Measurements from ENCODE around the gene MVB12B.

Gene MVB12B

GRCh38 chr9:126496781-126497659, 170.4 kb downstream of the MVB12B start:
- no peak for DNase-seq (ENCODE audit: extremely low spot score, insufficient read length, low read depth)
- no peak for FAIRE-seq

DNA sequence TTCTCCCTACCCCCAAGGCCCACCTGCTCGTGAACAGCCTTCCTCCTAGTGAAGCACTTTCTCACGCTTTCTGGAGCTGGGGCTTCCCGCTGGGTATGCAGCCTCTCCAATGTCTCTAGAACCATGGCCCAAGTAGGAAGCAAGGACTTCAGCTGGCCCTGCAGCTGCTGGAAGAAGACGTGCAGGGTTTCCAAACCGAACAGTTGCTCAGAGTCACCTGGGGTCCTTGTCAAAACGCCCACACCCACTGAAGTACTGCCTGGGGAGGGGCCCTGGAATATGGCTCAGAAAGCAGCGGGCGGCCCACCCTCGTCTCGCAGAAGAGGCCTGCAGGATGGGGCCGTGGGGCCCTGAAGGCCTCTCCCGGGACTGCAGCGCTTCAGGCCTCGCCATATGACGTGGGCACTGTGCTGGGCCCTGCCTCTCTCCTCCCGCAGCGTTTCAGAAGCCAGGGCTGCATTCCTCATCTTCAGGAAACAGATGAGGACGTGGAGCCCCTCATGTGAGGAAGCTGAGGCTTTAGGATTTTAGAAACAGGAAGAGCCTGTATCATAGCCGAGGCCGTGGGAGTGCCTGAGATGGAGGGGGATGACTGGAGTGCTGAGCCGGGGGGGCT, 171.1 kb downstream of the MVB12B start:
- no peak for FAIRE-seq

DNA sequence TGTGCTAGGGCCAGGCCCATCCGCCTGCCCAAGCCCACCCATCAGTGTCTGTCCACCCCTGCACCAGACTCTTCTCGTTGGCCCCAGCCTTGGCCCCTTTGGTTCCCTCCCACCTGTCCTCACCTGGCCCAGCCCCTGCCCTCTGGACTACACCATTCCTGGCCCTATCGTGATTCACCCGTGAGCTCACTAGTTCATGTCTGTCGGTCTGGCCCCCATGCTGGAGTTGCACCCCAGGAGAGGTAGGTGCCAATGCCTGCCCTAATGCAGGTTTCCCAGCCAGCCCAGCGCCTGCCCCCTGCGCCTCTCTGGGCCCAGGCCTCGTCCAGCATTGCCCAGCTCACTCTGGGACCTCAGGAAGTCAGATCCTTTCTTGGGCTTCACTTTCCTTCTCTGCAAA, 171.7 kb downstream of the MVB12B start:
- DNase-seq (ENCODE audit: extremely low spot score, insufficient read length, low read depth), result no peak
- no peak for FAIRE-seq

More for the DNA sequence above, 171.1 kb downstream of the MVB12B start:
- no peak for DNase-seq (ENCODE audit: extremely low spot score, insufficient read length, low read depth)

GRCh38 chr9:126499005-126499910, 172.6 kb downstream of the MVB12B start:
- FAIRE-seq, result peak; percentile 68

GRCh38 chr9:126499911-126500599, 173.4 kb downstream of the MVB12B start:
- DNase-seq (ENCODE audit: extremely low spot score, insufficient read length, low read depth) (no peak), FAIRE-seq (no peak)

More at GRCh38 chr9:126499005-126499910, 172.6 kb downstream of the MVB12B start:
- DNase-seq (ENCODE audit: extremely low spot score, insufficient read length, low read depth), result no peak

GRCh38 chr9:126500600-126501382, 174.2 kb downstream of the MVB12B start:
- DNase-seq (ENCODE audit: extremely low spot score, insufficient read length, low read depth) (peak; percentile 56), FAIRE-seq (peak; percentile 84)

DNA sequence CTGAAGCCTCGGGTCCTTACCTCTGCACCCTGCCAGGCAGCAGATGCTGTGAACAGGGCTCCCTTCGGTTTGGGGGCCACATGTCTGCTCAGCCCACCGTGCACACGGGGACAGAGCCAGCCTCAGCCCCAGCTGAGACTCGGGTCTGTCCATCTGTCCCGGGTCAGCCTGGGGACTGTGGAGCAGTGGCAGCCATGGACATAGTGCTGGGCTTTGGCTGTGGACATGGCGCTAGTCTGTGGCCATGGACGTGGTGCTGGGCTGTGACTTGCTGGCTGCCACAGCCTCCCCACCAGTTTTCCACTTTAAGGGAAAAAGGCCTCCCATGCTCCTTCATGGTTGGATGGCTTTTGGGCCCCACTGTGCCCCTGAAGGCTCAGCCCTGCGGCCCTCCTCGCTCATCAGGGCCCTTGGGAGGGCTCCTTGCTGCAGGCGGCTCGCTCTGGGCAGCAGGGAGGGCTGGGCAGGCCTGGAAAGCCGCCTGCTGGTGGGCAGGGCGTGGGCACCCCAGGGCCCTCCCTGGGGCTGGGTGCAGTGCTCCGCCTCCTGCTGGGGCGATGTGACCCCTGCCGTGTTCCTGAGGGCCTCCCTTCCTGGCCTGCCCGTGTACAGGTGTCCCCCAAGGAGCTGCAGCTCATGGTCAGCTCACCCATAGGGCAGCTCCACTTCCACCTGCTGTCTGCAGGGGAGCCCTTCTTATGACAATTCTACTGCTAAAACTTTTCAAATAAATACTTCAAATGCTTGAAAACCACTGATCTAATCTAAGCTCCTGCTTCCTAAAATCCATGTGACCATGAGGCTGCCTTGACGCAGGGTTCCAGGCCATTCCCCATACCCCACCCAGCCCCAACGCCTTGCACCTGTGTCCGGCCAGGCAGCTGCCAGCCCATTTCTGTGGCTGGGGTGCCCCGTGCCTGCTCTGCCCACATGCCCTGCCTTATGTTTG, 175.0 kb downstream of the MVB12B start:
- FAIRE-seq (no peak), DNase-seq (ENCODE audit: extremely low spot score, insufficient read length, low read depth) (no peak)

DNA sequence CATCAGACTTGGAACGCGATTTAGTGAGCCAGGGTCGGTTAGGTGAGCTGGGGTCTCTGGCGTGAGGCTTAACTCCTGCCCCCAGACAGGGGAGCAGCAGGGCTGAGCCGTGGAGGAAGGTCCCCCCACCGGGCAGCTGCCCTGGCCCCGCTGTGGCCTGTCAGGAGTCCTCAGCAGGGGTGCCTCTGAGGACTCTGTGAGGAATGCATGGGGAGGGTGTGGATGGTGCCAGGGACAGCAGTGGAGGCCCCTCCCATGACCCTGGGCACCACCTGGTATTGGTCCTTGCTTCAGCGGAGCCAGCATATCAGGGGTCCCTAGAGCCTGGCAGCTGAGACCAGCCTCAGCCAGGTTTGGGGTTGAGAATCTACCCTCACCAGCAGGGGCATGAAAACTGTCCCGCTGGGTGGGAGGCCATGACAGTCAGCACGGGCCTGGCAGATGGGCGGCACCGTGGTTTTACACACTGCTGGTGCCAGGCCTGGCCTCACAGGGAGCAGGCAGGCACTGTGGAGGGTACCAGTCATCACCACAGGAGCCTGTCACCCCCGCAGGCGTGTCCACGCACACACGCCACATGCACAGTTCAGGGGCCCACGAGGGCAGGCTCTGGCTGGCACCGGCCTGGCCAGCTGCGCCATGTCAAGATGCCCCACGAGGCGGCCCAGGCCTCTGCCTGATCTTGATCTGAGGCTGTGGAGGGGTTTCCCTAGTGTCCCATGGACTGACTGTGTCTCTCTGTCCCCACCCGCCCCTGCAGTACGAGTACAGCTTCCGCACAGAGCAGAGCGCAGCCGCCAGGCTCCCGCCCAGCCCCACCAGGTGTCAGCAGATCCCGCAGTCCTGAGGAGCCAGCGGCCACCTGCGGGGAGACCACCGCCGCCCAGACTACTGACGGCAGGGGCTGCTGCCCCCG, 176.0 kb downstream of the MVB12B start:
- DNase-seq (ENCODE audit: extremely low spot score, insufficient read length, low read depth) (no peak), FAIRE-seq (no peak)

- FAIRE-seq (no peak), DNase-seq (ENCODE audit: extremely low spot score, insufficient read length, low read depth) (no peak)
Measured at GRCh38 chr9:126503333-126504085, 176.9 kb downstream of the MVB12B start.

- no peak for DNase-seq (ENCODE audit: extremely low spot score, insufficient read length, low read depth)
- FAIRE-seq, result no peak
Measured at GRCh38 chr9:126504086-126504976, 177.7 kb downstream of the MVB12B start.

GRCh38 chr9:126504977-126505455, 178.4 kb downstream of the MVB12B start:
- DNase-seq (ENCODE audit: extremely low spot score, insufficient read length, low read depth), result no peak
- no peak for FAIRE-seq

DNA sequence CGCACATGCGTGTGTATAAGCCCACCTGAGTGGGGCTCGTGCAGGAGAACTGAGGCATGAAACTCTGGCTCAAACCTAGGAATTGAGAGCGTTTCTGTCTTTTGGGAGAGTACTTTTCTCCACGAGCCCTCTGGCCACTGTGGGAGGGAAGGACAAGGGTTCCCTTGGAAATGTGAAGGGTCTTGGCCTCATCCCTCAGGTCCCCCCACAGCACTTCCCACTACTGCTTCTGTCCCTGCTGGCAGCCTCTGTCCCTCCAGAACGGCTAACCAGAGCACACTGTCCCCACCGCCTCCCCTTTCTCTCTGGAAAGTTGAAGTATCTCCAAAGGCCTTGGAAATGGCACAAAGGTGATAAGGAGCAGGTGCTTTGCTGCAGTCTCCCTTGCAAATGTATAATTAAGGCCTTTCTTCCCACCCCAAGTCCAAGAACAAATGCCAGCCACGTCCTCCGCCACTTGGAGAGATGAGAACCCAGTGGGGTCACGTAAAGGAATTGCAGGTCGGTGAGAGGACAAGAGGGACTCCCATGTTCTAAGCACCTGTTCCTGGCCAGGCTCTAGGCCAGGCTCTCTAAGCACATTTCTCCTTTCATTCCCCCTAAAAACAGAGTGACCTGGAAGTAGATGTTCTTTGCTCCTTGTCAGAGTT, 179.2 kb downstream of the MVB12B start:
- DNase-seq (ENCODE audit: extremely low spot score, insufficient read length, low read depth) (no peak), FAIRE-seq (no peak)

GRCh38 chr9:126506361-126507317, 180.0 kb downstream of the MVB12B start:
- FAIRE-seq (no peak), DNase-seq (ENCODE audit: extremely low spot score, insufficient read length, low read depth) (no peak)
